ENCODE measurements around the gene KAT2A. TPM values are rescaled to one million over a fixed set of nuclear protein-coding genes. Genes with fewer than 3 reads are reported as not detected.

KAT2A gene
- total RNA-seq, 1 experiment from 2014 or later, result 41.2 TPM

- Histone ChIP-seq H3K36me3 (ENCODE audit: control insufficient read depth in 1 of 2, insufficient read depth in 2 of 2, low read length in 2 of 2) (no peaks in the 10 kb centered on the region), H3K27ac (ENCODE audit: low read depth, low read length) (no peak overlapping the region), H2AFZ (ENCODE audit: low read depth, low read length, poor library complexity, severe bottlenecking) (no peak overlapping the region), H3K4me3 (replicated peaks in 1 of 2; ENCODE audit: low read depth in 1 of 2, low read length in 2 of 2) (no peak overlapping the region), H3K27me3 (ENCODE audit: insufficient read depth, low read length) (no peaks in the 10 kb centered on the region), H3K9me3 (ENCODE audit: control insufficient read depth in 1 of 2, insufficient read depth in 1 of 2, low read depth in 1 of 2, low read length in 2 of 2) (no peaks in the 10 kb centered on the region), H3K9me2 (ENCODE audit: insufficient read depth) (no peaks in the 10 kb centered on the region), H4K20me1 (ENCODE audit: insufficient read depth) (no peaks in the 10 kb centered on the region), H3K4me1 (ENCODE audit: control insufficient read depth in 1 of 2, insufficient read depth in 2 of 2, low read length in 2 of 2) (peaks cover 7 to 10% of the 10 kb centered on the region in 2 experiments; a peak in 3 of 4 replicates), H3K9ac (ENCODE audit: low read length) (no peak overlapping the region), H3K4me2 (ENCODE audit: low read length) (no peak overlapping the region), H3K79me2 (ENCODE audit: insufficient read depth, low read length) (no peaks in the 10 kb centered on the region)
- TF ChIP-seq, protein P1, sequence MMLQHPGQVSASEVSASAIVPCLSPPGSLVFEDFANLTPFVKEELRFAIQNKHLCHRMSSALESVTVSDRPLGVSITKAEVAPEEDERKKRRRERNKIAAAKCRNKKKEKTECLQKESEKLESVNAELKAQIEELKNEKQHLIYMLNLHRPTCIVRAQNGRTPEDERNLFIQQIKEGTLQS (IDR thresholded peaks at IDR 0.05), result no peak
- TF ChIP-seq CBX3 (IDR thresholded peaks at IDR 0.05; ENCODE audit: low read depth), result no peak
- no peak for TF ChIP-seq CEBPB (IDR thresholded peaks at IDR 0.05; ENCODE audit: low read depth)
- TF ChIP-seq EGR1 (IDR thresholded peaks at IDR 0.05; ENCODE audit: low read depth), result no peak
- TF ChIP-seq EZH2phosphoT487 (IDR thresholded peaks at IDR 0.05; ENCODE audit: borderline replicate concordance), result no peak
- no peak for TF ChIP-seq POLR2AphosphoS5 (IDR thresholded peaks at IDR 0.05; ENCODE audit: low read depth, low read length)
- no peak for TF ChIP-seq EZH2 (IDR thresholded peaks at IDR 0.05)
- TF ChIP-seq SP1 (IDR thresholded peaks at IDR 0.05; ENCODE audit: low read depth), result no peak
- TF ChIP-seq, protein P2, sequence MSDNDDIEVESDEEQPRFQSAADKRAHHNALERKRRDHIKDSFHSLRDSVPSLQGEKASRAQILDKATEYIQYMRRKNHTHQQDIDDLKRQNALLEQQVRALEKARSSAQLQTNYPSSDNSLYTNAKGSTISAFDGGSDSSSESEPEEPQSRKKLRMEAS (IDR thresholded peaks at IDR 0.05), result no peak
- TF ChIP-seq JUND (IDR thresholded peaks at IDR 0.05), result no peak
- no peak for TF ChIP-seq SRF (IDR thresholded peaks at IDR 0.05; ENCODE audit: low read depth)
- no peak for TF ChIP-seq YY1 (IDR thresholded peaks at IDR 0.05; ENCODE audit: extremely low read depth, insufficient replicate concordance, low read depth, low read length)
- TF ChIP-seq ELF1 (IDR thresholded peaks at IDR 0.05; ENCODE audit: borderline replicate concordance, low read depth), result no peak
- no peak for TF ChIP-seq ZFX (IDR thresholded peaks at IDR 0.05)
- TF ChIP-seq ZNF274 (IDR thresholded peaks at IDR 0.05; ENCODE audit: low read depth, low read length), result no peak
- no peak for TF ChIP-seq TCF7L2 (IDR thresholded peaks at IDR 0.05; ENCODE audit: borderline replicate concordance, extremely low read depth, insufficient read depth, insufficient read length)
- TF ChIP-seq, protein P3, sequence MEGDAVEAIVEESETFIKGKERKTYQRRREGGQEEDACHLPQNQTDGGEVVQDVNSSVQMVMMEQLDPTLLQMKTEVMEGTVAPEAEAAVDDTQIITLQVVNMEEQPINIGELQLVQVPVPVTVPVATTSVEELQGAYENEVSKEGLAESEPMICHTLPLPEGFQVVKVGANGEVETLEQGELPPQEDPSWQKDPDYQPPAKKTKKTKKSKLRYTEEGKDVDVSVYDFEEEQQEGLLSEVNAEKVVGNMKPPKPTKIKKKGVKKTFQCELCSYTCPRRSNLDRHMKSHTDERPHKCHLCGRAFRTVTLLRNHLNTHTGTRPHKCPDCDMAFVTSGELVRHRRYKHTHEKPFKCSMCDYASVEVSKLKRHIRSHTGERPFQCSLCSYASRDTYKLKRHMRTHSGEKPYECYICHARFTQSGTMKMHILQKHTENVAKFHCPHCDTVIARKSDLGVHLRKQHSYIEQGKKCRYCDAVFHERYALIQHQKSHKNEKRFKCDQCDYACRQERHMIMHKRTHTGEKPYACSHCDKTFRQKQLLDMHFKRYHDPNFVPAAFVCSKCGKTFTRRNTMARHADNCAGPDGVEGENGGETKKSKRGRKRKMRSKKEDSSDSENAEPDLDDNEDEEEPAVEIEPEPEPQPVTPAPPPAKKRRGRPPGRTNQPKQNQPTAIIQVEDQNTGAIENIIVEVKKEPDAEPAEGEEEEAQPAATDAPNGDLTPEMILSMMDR (IDR thresholded peaks at IDR 0.05 in 2 of 3, conservative IDR thresholded peaks at IDR 0.05 in 1 of 3; ENCODE audit: borderline replicate concordance in 1 of 3, insufficient read depth in 1 of 3, low read depth in 2 of 3, low read length in 2 of 3), result no peak
- TF ChIP-seq RAD21 (IDR thresholded peaks at IDR 0.05; ENCODE audit: low read depth), result no peak
- TF ChIP-seq, protein P4, sequence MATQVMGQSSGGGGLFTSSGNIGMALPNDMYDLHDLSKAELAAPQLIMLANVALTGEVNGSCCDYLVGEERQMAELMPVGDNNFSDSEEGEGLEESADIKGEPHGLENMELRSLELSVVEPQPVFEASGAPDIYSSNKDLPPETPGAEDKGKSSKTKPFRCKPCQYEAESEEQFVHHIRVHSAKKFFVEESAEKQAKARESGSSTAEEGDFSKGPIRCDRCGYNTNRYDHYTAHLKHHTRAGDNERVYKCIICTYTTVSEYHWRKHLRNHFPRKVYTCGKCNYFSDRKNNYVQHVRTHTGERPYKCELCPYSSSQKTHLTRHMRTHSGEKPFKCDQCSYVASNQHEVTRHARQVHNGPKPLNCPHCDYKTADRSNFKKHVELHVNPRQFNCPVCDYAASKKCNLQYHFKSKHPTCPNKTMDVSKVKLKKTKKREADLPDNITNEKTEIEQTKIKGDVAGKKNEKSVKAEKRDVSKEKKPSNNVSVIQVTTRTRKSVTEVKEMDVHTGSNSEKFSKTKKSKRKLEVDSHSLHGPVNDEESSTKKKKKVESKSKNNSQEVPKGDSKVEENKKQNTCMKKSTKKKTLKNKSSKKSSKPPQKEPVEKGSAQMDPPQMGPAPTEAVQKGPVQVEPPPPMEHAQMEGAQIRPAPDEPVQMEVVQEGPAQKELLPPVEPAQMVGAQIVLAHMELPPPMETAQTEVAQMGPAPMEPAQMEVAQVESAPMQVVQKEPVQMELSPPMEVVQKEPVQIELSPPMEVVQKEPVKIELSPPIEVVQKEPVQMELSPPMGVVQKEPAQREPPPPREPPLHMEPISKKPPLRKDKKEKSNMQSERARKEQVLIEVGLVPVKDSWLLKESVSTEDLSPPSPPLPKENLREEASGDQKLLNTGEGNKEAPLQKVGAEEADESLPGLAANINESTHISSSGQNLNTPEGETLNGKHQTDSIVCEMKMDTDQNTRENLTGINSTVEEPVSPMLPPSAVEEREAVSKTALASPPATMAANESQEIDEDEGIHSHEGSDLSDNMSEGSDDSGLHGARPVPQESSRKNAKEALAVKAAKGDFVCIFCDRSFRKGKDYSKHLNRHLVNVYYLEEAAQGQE (IDR thresholded peaks at IDR 0.05; ENCODE audit: low read depth), result no peak
- BruUV-seq (replicated peaks), result no TSS peak
- ChIA-PET RAD21 (ENCODE audit: low non-redundant PET in 1 of 2, low total read pairs in 2 of 2, uncharacterized antibody in 2 of 2, unreplicated experiment in 2 of 2) (no interaction called here), CTCF (interaction anchor here (1.3 to 2.6 kb wide), 2 partner anchors 8 to 11 kb away, joined by 5 to 15 read pairs; no protein-coding TSS in a partner anchor), POLR2A (no interaction called here)
- intact Hi-C loops (cut with micrococcal nuclease), result no loop called here
- DNase-seq (ENCODE audit: low read depth, low spot score) (no peak), ATAC-seq (no peak)
These were observed 28.2 kb downstream of the KAT2A start for GRCh38 chr17:42092939-42093338.
